PC-3 (cell line): Measurements from ENCODE around the gene KHK.

ENCODE experiments used
- CTCF ChIP-seq: fragments of 300-600 bp; sonication (generic); conservative IDR thresholded peaks from 2 replicates; pipeline ENCODE4 v1.5.1; 2017; ENCODE audit warnings: antibody characterized with exemption, low read depth, mild to moderate bottlenecking, low read length
- EZH2 ChIP-seq: fragments of 300-600 bp; sonication (generic); IDR thresholded peaks from one replicate; pipeline ENCODE4 v1.6.1; 2017; ENCODE audit warnings: antibody characterized with exemption, mild to moderate bottlenecking, low read length; ENCODE audit not compliant: unreplicated experiment
- EZH2phosphoT487 ChIP-seq: fragments of 300-600 bp; sonication (generic); IDR thresholded peaks from 2 replicates; pipeline ENCODE4 v1.6.1; 2018; ENCODE audit warnings: mild to moderate bottlenecking, antibody characterized with exemption, low read length, borderline replicate concordance

DNA sequence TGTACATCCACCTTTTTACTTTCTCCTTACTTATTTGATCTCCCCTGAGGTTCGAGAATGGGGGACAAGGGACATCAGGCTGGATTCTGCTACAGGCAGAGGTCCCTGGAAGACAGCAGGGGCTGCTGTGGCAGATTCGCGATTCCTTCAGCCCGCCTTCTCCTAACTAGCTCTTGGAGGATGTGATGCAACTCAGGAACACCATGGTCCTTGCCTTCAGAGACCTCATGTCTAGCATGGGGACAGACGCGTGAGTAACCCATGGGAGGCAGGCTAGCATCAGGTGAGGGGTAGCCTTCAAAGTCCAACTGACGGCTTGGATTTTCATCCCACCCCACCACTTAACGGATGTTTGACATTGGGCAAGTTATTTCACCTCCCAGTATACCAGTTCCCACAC lies 61.4 kb downstream of the KHK start:
- TF ChIP-seq CTCF = no peak
- TF ChIP-seq EZH2phosphoT487 = no peak
- TF ChIP-seq EZH2 = no peak
